Measurements from ENCODE around the gene OTOG.

The OTOG gene

GRCh38 chr11:17672469-17672868 lies 125.4 kb downstream of the OTOG start:
- no peak for DNase-seq

GRCh38 chr11:17673951-17674350 lies 126.9 kb downstream of the OTOG start:
- DNase-seq = no peak

- no peak for DNase-seq
Observed at GRCh38 chr11:17682848-17683247, 135.8 kb downstream of the OTOG start.

DNA sequence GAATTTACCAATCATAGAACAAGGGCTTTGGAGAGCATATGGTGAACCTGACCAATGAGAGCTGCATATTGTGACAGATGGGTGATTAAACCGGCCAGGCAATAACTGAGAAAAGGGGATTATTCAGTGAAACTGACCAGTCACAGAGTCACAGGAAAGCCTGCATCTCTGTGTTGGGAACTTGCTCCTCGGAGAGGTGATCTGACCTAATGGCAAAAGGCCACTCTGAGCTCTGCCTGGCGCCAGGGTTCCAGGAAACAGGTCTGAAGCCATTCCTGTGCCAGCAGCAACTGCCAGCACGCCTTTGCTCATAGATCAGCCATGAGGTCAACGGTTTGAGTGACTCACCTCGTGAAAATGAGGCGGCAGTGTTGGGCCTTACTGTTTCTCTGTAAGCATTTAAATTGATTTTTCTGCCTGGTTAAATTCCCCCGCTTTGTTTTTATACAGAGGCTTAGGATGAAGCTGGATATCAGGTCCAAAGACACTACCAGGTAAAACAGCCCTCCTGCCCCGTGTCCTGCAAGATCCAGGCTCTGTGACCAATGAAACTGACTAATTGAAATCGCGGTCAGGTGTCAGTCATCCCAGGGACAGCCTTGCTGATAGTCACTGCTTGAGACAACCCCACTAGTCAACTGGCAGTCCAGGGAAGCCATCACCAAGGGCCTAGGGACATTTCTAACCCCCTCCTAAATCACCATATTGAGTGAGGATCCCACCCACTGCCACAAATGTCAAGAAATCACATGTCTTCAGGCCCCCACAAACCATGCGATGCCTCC lies 136.5 kb downstream of the OTOG start:
- no peak for DNase-seq

GRCh38 chr11:17684550-17684949 lies 137.5 kb downstream of the OTOG start:
- DNase-seq = no peak

GRCh38 chr11:17686231-17686980 lies 139.3 kb downstream of the OTOG start:
- DNase-seq = no peak

GRCh38 chr11:17687946-17688670 lies 141.0 kb downstream of the OTOG start:
- DNase-seq = no peak

DNA sequence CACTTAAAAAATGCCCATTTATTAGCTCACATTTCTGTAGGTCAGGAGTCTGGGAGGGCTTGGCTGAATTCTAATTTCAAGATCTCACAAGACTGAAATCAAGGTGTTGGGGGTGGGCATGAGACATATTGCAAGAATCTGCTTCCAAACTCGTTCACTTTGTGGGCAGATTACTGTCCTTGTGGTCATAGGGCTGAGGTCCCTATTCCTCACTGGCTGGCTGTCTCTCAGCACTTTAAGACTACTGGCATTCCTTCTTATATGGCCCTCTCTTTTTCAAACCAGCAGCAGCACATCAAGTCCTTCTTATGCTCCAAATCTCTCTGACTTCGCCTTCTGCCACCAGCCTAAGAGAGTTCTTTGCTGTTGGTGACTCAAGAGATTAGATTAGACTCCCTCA lies 144.5 kb downstream of the OTOG start:
- no peak for DNase-seq

GRCh38 chr11:17691976-17692375 lies 144.9 kb downstream of the OTOG start:
- DNase-seq = no peak

DNA sequence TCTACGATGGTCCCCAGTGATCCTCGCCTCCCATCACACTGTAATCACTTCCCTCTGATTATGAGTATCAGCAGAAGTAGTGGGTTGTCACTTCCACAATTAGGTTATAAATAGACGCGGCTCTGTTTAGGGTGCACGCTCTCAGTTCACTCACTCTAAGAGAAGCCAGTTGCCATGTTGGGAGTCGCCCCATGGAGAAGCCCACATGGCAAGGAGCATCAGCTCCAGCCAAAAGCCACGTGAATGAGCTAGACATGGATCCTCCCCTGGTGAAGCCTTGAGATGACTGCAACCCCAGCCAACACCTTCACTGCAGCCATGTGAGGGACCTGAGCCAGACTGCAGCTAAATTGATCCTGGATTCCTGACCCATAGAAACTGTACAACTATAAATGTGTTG lies 145.9 kb downstream of the OTOG start:
- DNase-seq = no peak

DNA sequence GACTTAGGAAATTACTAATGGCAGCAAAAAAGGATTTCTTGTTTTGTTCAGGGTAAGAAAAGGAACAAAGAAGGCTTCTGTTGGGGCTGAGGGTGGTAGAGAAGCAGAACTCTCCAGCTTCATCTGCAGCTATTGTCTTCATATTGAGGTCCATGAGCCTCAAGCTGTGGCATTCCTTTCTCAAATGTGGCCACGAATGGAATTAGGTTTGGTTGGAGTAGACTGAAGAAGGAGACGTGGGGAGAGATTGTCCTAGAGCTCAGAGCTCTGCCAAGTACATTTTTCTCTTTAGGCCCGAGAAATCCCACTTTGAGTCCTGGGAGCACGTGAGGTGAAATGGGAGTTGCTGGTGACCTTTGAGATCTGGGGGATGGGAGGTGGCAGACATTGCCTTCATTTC lies 146.5 kb downstream of the OTOG start:
- DNase-seq = no peak

GRCh38 chr11:17694494-17695110 lies 147.5 kb downstream of the OTOG start:
- DNase-seq = no peak

GRCh38 chr11:17695454-17696441 lies 148.7 kb downstream of the OTOG start:
- no peak for DNase-seq

- no peak for DNase-seq
Observed at GRCh38 chr11:17696741-17697140, 149.7 kb downstream of the OTOG start.
